Neutrophil (primary cell): Measurements from ENCODE around the gene PRDX2.

ENCODE experiments used
- H3K27ac ChIP-seq: fragments of 200-600 bp; sonication (generic); 2 replicates; pipeline ENCODE4 v1.5.1; 2016; ENCODE audit warnings: mild to moderate bottlenecking, moderate library complexity
- H3K27me3 ChIP-seq: fragments of 200-600 bp; sonication (generic); 2 replicates; pipeline ENCODE4 v1.6.0; 2016; ENCODE audit warnings: mild to moderate bottlenecking
- H3K36me3 ChIP-seq: fragments of 200-600 bp; sonication (generic); 2 replicates; pipeline ENCODE4 v1.5.1; 2017
- H3K4me1 ChIP-seq, 2 experiments: fragments of 200-600 bp in 1 of 2; sonication (generic) in 1 of 2; 1 replicate in 1 of 2; 2 replicates in 1 of 2; pipeline versions ENCODE4 v1.5.1 to v1.6.1; 2013 to 2016; ENCODE audit warnings: low read depth in 1 of 2, low read length in 1 of 2, mild to moderate bottlenecking in 1 of 2, moderate library complexity in 1 of 2; ENCODE audit not compliant: control insufficient read depth in 1 of 2, insufficient read depth in 1 of 2
- H3K4me3 ChIP-seq, 2 experiments: fragments of 200-600 bp in 1 of 2; sonication (generic) in 1 of 2; 1 replicate in 1 of 2; 2 replicates in 1 of 2; pipeline ENCODE4 v1.5.1; 2013 to 2016; ENCODE audit warnings: low read depth in 1 of 2, low read length in 1 of 2, mild to moderate bottlenecking in 1 of 2, moderate library complexity in 1 of 2
- H3K9me3 ChIP-seq: fragments of 200-600 bp; sonication (generic); 2 replicates; pipeline ENCODE4 v1.5.1; 2016
- TF ChIP-seq, protein P1 (sequence below): fragments of 200-600 bp; sonication (generic); IDR thresholded peaks from 2 replicates; pipeline ENCODE4 v1.5.1; 2016; ENCODE audit warnings: antibody characterized with exemption

Gene PRDX2

DNA sequence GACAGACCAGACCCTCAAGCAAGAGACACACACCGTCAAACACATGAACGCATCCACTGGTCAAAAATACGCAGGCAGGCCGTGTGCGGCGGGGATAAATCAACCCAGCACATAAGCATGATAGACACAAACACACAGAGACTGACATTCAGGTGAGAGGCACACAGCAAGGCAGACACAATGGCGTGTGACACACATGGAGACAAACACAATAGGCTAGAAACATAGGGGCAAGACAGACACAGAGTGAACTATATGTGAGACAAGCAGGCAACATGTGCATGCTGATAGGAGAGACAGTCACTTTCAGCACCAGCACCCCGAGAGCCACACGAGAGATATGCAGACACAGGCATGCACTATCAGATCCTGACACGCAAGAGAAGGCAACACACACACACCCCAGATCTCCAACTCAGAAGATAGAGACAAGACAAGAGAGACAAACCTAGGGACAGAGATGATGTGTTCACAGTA, 17.2 kb downstream of the PRDX2 start:
- Histone ChIP-seq H3K4me3 (peak overlapping the region; percentile 49 to 99), H3K4me1 (peaks cover 85 to 92% of the 10 kb centered on the region in 2 experiments)
- TF ChIP-seq, protein P1, sequence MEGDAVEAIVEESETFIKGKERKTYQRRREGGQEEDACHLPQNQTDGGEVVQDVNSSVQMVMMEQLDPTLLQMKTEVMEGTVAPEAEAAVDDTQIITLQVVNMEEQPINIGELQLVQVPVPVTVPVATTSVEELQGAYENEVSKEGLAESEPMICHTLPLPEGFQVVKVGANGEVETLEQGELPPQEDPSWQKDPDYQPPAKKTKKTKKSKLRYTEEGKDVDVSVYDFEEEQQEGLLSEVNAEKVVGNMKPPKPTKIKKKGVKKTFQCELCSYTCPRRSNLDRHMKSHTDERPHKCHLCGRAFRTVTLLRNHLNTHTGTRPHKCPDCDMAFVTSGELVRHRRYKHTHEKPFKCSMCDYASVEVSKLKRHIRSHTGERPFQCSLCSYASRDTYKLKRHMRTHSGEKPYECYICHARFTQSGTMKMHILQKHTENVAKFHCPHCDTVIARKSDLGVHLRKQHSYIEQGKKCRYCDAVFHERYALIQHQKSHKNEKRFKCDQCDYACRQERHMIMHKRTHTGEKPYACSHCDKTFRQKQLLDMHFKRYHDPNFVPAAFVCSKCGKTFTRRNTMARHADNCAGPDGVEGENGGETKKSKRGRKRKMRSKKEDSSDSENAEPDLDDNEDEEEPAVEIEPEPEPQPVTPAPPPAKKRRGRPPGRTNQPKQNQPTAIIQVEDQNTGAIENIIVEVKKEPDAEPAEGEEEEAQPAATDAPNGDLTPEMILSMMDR, result no peak

DNA sequence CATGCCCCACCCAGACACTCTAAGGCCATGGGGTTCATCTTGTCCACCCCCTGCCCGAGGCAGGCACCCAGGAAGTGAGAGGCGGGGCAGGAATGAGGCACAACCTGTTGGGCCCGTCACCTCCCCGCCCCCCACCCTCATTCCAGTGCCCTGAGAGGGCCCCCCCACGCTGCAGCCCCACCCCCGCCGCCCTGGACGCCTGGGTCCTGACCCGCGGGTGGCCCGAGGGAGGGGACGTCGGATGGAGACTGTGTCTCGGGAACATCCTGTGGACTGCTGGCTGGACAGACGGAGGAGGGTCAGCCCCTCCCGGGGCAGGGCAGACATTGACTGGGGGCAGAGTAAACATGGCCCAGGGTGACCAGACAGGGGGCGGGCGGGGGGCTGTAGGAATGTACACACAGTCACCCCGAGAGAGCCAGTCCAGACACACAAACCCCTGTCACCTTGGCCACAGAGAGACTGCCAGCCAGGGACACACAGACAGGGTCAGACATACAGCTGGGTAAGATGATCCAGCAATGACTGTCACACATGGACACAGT, 17.7 kb downstream of the PRDX2 start:
- Histone ChIP-seq H3K4me3 (peak overlapping the region; percentile 49 to 64), H3K9me3 (no peaks in the 10 kb centered on the region), H3K4me1 (peaks cover 90 to 92% of the 10 kb centered on the region in 2 experiments), H3K27me3 (no peaks in the 10 kb centered on the region), H3K36me3 (no peaks in the 10 kb centered on the region), H3K27ac (peak overlapping the region; percentile 100)
- TF ChIP-seq, protein P1, result no peak

More for the DNA sequence above, 17.2 kb downstream of the PRDX2 start:
- no peaks in the 10 kb centered on the region for H3K36me3 ChIP-seq
- H3K9me3 ChIP-seq, result no peaks in the 10 kb centered on the region
- H3K27ac ChIP-seq, result peak overlapping the region; percentile 100
- no peaks in the 10 kb centered on the region for H3K27me3 ChIP-seq

DNA sequence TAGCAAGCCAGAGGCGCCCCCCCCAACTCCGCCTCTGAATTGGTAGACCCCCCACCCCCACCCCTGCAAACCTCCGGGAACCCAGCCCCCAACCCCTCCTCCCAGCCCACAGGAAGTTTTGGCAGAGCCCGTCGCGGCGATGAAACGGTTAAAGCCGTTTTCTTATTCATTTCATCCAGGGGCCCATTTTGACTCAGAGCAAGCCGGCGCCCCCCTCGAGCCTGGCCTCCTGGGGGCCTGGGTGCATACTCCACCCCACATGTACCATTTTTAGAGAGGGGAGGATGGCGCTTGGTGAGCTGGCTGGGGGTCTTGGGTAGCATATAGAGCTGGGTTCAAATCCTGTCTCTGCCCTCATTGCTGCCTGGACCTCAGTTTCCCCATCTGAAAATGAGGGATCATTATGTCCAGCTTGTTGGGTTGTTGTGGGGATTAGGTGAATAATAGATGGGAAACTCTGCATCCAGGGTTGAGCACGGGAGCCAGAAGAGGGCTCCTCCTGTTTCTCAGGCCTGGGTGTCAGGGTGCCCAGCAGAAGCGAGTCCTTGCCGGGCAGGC, 18.2 kb downstream of the PRDX2 start:
- H3K27ac ChIP-seq, result peak overlapping the region; percentile 100
- peaks cover 91 to 92% of the 10 kb centered on the region in 2 experiments for H3K4me1 ChIP-seq
- H3K4me3 ChIP-seq, result peak overlapping the region; percentile 63 to 64
- H3K9me3 ChIP-seq, result no peaks in the 10 kb centered on the region
- no peaks in the 10 kb centered on the region for H3K27me3 ChIP-seq
- TF ChIP-seq, protein P1, result no peak
- no peaks in the 10 kb centered on the region for H3K36me3 ChIP-seq

- H3K4me3 ChIP-seq, result peak overlapping the region; percentile 63 to 64
- H3K36me3 ChIP-seq, result no peaks in the 10 kb centered on the region
- peak overlapping the region; percentile 100 for H3K27ac ChIP-seq
- H3K27me3 ChIP-seq, result no peaks in the 10 kb centered on the region
- peaks cover 90 to 91% of the 10 kb centered on the region in 2 experiments for H3K4me1 ChIP-seq
- H3K9me3 ChIP-seq, result no peaks in the 10 kb centered on the region
- TF ChIP-seq, protein P1, result peak; percentile 51
These were observed 18.9 kb downstream of the PRDX2 start for GRCh38 chr19:12782424-12783290.

DNA sequence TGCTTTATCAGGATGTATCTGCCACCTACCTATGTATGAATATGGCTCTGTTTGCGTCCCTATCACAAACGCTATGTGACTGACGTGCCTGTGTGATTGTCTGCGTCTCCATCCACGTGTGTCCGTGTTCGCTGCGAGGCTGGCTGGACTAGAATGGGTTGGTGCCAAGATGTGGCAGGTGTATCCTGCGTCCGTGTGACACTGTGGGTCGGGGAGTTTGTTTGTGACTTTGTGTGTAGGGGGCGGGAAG, 19.5 kb downstream of the PRDX2 start:
- Histone ChIP-seq H3K9me3 (no peaks in the 10 kb centered on the region), H3K27ac (peak overlapping the region; percentile 100), H3K27me3 (no peaks in the 10 kb centered on the region), H3K36me3 (no peaks in the 10 kb centered on the region), H3K4me1 (peaks cover 90 to 91% of the 10 kb centered on the region in 2 experiments), H3K4me3 (peak overlapping the region; percentile 63 to 64)
- TF ChIP-seq, protein P1, result no peak
